Neuron (in vitro differentiated cells): ENCODE data around the gene KRT33B.

Source experiments
- H2AFZ ChIP-seq: one replicate; pipeline ENCODE4 v1.6.1; 2013; ENCODE audit warnings: low read depth, mild to moderate bottlenecking, inconsistent platforms, low read length, moderate library complexity
- H3K27me3 ChIP-seq: one replicate; pipeline ENCODE4 v1.6.1; 2013; ENCODE audit warnings: low read length; ENCODE audit not compliant: insufficient read depth
- H3K36me3 ChIP-seq: one replicate; pipeline ENCODE4 v1.6.1; 2013; ENCODE audit warnings: low read length; ENCODE audit not compliant: insufficient read depth
- H3K4me1 ChIP-seq: one replicate; pipeline ENCODE4 v1.6.1; 2013; ENCODE audit warnings: low read length; ENCODE audit not compliant: insufficient read depth
- H3K4me3 ChIP-seq: 2 replicates; pipeline ENCODE4 v1.5.1; 2013; ENCODE audit warnings: mild to moderate bottlenecking, low read length, moderate library complexity
- H3K9me3 ChIP-seq: one replicate; pipeline ENCODE4 v1.6.1; 2013; ENCODE audit warnings: low read length

KRT33B gene

DNA sequence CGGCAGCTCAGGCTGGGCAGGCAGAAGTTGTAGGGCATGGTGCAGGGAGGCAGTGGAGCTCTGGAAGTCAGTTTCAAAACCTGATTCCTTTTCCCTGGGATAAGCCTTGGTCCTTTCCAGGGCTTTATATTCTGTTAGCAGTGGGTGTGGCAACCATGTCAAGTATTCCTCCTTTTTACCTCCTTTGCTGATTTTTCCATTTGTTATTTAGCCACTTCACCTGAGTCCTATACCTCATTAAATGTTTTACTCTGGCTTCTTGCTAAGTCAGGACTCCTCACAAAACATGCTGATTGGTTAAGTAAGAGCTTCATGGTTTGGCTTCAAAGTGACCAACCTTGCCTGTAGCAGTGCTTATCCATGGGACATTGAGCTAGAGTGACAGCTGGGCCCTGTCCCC, at the start of gene KRT33B:
KRT33B (minus strand) TSS at position 101 of the 400 bp plus-strand sequence; CDS start at position 38, 63 bp downstream.
- H3K9me3 ChIP-seq = no peaks in the 10 kb centered on the region
- H2AFZ ChIP-seq = no peak within 1 kb of the TSS
- no peaks in the 10 kb centered on the region for H3K36me3 ChIP-seq
- H3K4me1 ChIP-seq = no peaks in the 10 kb centered on the region
- peaks cover 2% of the 10 kb centered on the region for H3K27me3 ChIP-seq
- H3K4me3 ChIP-seq = no peak within 1 kb of the TSS

DNA sequence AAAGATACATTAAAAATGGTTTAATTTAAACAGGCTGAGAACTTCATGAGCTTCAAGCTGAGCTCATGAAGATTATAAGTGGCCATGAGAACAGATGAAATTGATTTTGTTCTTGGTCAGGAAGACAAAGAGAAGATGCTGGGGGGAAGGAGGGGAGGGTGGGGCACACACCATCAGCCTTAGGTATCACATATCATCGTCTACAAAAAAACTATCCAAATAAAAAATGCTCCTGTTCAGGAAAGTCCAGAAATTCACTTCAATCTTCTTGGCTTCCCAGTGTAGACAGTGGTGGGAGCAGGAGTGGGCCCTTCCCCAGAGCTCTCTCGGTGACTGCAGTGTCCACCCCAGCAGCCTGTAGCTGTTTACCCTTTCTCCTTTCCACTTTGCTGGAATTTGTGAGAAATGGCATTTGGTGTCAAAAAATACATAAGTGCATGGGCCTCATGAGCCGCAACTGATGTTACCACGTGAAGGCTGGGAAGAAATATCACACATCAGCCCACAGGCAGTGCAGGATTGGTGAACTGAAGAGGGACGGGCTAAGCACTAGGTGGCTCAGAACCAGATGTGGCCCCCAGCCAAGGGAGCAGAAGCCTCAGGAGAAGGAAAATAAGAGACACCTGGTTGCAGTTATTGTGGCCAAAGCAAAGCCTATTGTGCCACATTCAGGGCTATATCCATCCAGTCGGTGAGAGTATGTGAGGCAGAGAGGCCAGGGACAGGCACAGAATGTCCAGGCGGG, 48.7 kb upstream of the KRT33B start:
- H3K4me3 ChIP-seq = no peak overlapping the region
- H3K36me3 ChIP-seq = no peaks in the 10 kb centered on the region
- H3K27me3 ChIP-seq = no peaks in the 10 kb centered on the region
- H2AFZ ChIP-seq = no peak overlapping the region
- no peaks in the 10 kb centered on the region for H3K9me3 ChIP-seq
- H3K4me1 ChIP-seq = no peaks in the 10 kb centered on the region

DNA sequence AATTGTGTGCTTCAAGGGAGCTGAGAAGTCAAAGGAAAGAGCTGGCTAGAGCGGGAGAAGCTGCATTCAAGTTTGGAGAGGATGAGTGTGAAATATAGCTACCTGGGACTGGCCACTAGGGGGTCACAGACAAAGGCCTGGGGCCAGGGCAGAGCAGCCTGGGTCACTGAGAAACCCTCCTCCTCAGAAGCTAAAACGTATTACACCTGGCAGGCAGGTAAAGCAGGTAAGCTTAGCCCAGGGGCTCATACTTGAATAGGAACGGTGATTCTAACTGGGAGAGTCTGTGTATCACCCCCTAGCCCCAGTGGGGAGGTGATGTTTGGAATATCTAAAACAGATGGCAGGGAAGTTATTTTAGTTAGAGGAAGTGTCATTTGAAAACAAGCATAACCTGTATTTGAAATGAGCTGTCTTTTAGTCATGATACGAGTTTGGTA, 48.0 kb upstream of the KRT33B start:
- Histone ChIP-seq H3K36me3 (no peaks in the 10 kb centered on the region), H3K4me3 (no peak overlapping the region), H3K4me1 (no peaks in the 10 kb centered on the region), H2AFZ (no peak overlapping the region), H3K27me3 (no peaks in the 10 kb centered on the region), H3K9me3 (no peaks in the 10 kb centered on the region)

DNA sequence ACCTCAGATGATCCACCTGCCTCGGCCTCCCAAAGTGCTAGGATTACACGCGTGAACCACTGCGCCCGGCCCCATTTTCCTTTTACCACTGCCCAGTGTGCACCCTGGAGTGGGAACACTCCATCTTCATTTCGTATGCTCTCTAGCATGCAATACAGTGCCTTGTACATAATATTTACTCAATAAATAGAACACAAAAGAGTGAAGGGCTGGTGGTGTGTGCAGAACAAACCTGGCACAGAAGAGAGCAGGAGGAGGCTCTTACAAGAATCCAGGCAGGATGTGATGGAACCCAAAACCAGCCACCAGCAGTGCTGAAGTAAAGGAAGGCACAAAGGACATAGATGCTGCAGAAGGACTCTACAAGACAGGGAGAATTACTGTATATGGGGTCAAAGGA, 47.5 kb upstream of the KRT33B start:
- no peak overlapping the region for H2AFZ ChIP-seq
- H3K9me3 ChIP-seq = no peaks in the 10 kb centered on the region
- no peaks in the 10 kb centered on the region for H3K27me3 ChIP-seq
- H3K36me3 ChIP-seq = no peaks in the 10 kb centered on the region
- H3K4me3 ChIP-seq = no peak overlapping the region
- H3K4me1 ChIP-seq = no peaks in the 10 kb centered on the region

DNA sequence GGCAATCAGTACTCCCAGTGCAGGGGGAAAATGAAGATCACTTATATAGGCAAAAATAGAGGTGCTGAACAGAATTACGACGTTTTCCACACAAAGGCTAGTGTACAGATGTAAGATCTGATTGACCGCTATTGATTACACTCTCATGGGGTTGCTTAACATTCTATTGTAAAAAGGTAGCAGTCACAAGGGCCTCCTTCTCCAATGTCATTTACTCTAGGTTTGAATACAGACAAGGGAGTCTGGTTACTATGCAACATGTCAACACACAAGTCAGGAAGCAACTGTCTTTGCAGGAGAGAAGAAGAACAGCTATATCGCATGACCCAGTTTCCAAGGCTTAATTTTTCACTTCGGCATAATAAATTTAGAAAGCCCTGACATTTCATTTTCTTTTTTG, 46.9 kb upstream of the KRT33B start:
- Histone ChIP-seq H3K4me1 (no peaks in the 10 kb centered on the region), H3K9me3 (no peaks in the 10 kb centered on the region), H3K4me3 (no peak overlapping the region), H2AFZ (no peak overlapping the region), H3K27me3 (no peaks in the 10 kb centered on the region), H3K36me3 (no peaks in the 10 kb centered on the region)

DNA sequence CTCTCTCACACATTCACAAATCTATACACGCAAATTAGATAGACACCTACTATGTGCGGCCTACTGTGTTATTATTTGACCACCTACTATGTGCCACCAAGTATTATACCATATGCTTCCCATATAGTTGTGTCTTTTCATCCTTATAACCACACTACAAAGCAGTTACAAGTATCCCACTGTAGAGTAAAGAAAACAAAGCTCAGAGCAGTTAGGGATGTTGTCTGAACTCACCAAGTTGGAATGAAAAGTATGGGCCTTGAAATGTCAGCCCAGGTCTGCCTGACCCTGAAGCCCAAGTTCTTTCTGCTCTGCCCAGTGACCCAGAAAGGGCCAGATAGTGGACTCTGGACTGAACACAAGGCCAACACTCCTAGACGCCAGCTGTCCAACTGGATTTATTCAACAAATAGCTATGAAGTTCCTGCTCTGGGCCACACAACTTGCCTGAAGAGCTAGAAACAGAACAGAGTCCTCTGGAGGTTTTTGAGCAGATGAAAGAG, 46.3 kb upstream of the KRT33B start:
- Histone ChIP-seq H3K36me3 (no peaks in the 10 kb centered on the region), H2AFZ (no peak overlapping the region), H3K27me3 (no peaks in the 10 kb centered on the region), H3K4me3 (no peak overlapping the region), H3K4me1 (no peaks in the 10 kb centered on the region), H3K9me3 (no peaks in the 10 kb centered on the region)

DNA sequence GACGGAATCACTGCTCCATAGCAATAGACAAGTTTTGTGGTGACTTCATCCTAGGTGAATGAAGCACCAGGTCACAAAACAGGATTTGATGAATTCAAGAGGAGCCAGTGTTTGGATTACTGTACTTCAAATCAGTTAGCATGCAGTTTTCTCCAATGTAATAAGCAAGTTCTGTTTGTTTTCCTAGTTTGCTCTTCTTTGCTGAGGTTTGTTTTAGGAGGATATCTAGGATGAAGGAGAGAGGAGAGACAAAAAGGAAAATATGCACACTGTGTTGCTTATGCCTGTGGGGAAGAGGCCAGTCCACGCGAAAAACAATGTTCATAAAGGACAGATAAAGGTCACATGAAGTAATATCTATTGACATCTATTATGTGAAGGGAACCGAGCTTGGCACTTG, 45.8 kb upstream of the KRT33B start:
- H3K9me3 ChIP-seq = no peaks in the 10 kb centered on the region
- H3K4me3 ChIP-seq = no peak overlapping the region
- H3K27me3 ChIP-seq = no peaks in the 10 kb centered on the region
- H2AFZ ChIP-seq = no peak overlapping the region
- no peaks in the 10 kb centered on the region for H3K4me1 ChIP-seq
- H3K36me3 ChIP-seq = no peaks in the 10 kb centered on the region

DNA sequence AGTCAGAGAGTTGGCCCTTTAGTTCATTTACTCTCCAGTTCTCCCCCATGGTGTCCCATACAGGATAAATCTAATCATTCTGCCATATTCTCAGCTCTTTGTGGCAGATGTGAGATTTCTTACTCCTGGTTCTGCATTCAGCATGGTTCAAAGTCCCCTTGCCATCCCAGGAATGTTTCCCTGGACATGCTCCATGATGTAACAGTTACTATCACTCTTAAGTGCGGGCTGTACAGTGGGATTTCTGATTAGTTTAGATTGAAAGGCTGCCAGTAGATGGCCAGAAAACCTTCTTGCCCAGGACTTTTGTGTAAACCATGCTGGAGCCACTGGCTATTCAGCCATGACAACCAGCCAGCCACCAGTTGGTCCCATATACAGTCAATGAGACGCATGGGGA, 44.4 kb upstream of the KRT33B start:
- Histone ChIP-seq H2AFZ (no peak overlapping the region), H3K4me1 (no peaks in the 10 kb centered on the region), H3K9me3 (no peaks in the 10 kb centered on the region), H3K27me3 (no peaks in the 10 kb centered on the region), H3K36me3 (no peaks in the 10 kb centered on the region), H3K4me3 (no peak overlapping the region)

DNA sequence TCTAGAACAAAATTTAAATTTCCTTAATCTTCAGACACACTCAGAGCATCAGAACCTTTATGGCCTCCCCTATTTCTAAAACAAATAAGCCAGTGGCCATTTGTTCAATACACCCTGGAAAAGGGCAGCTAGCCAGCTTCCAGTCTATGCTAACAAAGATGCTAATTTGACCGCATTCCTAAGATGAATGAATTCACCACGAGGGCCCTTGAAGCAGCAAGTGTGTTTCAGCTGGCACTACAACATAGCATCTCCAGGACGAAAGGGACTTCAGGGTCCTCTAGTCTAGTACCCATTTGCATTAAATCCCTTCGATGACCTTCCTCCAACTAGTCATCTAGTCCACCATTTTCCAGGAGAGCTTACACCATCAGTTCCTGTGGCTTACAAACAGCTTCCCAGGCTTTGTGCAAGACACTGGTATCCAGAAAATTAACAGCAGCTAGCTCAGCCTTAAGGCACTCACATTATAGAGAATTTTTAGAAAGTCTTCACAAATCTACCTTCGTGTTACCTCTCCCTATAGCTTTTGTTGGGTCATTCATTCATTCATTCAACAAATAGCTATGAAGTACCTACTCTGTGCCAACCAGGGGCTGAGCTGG, 43.8 kb upstream of the KRT33B start:
- no peaks in the 10 kb centered on the region for H3K9me3 ChIP-seq

DNA sequence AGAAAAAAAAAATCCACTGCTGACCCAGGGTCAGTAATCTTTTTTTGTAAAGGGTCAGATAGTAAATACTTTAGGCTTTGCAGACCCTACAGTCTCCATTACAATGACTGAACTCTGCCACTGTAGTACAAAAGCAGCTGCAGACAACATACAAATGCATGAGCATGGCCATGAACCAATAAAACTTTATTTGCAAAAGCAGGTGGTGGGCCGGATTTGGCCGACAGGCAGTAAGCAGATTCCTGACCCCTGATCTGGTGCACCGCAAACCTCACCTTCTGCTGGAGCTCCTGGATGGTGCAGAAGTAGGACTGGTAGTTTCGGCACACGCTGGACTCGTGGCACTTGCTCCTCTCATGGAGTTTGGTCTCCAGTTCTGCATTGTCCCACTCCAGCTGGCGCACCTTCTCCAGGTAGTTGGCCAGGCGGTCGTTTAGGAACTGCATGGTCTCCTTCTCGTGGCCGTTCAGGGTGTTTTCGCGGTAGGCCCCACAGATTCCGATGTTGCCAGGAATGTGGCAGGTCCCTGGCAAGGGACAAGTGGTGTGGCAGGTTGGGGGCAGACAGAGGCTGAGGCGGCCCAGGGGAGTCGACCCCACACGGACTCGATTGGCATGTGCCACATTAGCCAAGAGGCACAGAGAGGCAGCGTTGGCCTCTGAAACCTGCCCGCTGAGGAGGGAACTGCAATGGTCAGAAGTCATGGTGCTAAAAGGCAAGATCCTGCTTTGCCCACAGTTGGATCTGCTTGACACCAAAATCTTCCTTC, 41.6 kb upstream of the KRT33B start:
- Histone ChIP-seq H3K27me3 (no peaks in the 10 kb centered on the region), H2AFZ (no peak overlapping the region)

More for the DNA sequence above, 43.8 kb upstream of the KRT33B start:
- Histone ChIP-seq H3K27me3 (no peaks in the 10 kb centered on the region), H2AFZ (no peak overlapping the region), H3K4me3 (no peak overlapping the region), H3K36me3 (no peaks in the 10 kb centered on the region), H3K4me1 (no peaks in the 10 kb centered on the region)

DNA sequence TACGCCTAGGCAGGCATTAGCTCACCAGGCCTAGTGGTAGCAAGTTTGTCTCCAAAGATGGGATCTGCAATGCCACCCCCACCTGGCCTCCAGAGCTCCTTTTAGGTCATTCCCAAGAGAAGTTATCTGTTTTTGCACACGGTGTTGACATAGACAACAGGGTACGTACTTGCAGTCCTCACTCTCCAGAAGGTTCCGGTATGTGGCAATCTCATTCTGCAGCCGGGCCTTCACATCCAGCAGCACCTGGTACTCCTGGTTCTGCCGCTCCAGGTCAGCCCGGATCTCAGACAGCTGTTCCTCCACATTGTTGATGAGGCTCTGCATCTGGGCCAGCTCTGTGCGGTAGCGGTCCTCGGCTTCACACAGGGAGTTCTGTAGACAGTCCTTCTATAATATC, 37.6 kb upstream of the KRT33B start:
- Histone ChIP-seq H2AFZ (no peak overlapping the region), H3K36me3 (no peaks in the 10 kb centered on the region), H3K4me1 (no peaks in the 10 kb centered on the region), H3K27me3 (no peaks in the 10 kb centered on the region), H3K9me3 (no peaks in the 10 kb centered on the region), H3K4me3 (no peak overlapping the region)

More for the DNA sequence above, 41.6 kb upstream of the KRT33B start:
- Histone ChIP-seq H3K9me3 (no peaks in the 10 kb centered on the region), H3K36me3 (no peaks in the 10 kb centered on the region), H3K4me3 (no peak overlapping the region), H3K4me1 (no peaks in the 10 kb centered on the region)

DNA sequence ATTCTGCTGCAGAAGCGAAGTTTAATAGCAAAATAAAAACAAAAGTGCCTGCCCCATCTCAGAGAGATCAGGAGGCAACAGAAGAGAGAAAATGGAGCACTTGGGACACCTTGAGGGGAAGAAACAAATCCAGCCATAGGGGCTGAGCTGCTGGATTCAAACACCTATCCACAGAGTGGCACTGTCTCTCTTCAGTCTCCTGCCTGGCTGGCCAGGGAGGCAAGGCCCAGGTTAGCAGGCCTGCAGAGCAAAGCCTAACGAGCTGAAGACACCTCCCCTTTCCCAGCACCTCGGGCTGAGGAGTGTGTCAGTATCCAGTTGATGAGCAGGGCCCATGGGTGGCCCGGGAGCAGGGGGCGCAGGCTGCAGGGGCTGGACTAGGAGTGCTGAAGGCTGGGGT, 36.6 kb upstream of the KRT33B start:
- no peaks in the 10 kb centered on the region for H3K27me3 ChIP-seq
- H3K36me3 ChIP-seq = no peaks in the 10 kb centered on the region
- no peaks in the 10 kb centered on the region for H3K4me1 ChIP-seq
- no peak overlapping the region for H3K4me3 ChIP-seq
- H3K9me3 ChIP-seq = no peaks in the 10 kb centered on the region
- no peak overlapping the region for H2AFZ ChIP-seq

DNA sequence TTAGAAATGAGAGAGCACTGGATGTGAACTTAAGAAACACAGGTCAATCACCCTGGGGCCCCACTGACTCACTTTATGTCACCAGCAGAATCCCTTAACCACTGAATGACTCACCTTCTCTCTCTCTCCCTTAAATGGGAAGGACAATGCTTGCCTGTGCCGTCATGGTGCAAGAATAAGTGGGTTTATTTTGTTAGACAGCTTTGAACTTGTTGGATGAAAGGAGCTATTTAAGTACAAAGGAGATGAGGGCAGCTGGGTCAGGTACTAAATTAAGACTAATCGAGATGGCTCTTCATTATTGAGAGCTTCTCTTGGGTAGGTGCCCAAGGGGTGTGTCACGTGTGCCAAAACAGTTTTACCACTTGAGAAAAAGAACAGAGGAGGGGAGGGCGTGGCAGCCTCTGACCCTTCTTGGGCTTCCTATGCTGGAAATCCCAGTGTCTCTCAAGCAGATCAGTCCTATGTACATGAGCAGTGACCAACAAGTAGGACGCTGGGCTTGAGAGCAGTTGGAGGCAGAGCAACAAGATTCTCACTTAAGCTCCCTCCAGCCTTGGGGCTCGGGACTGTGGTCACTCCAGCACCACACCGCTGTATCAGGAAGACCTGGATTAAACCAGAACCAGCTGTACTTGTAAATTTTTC, 34.5 kb upstream of the KRT33B start:
- Histone ChIP-seq H3K9me3 (no peaks in the 10 kb centered on the region), H3K4me3 (no peak overlapping the region), H3K4me1 (no peaks in the 10 kb centered on the region), H3K36me3 (no peaks in the 10 kb centered on the region), H2AFZ (no peak overlapping the region), H3K27me3 (no peaks in the 10 kb centered on the region)
